ENCODE results near the gene PRSS53. TPM values are rescaled to one million over a fixed set of nuclear protein-coding genes. Genes with fewer than 3 reads are reported as not detected.

The PRSS53 gene
- total RNA-seq, 1 donor from 2014 or later: 20.4 TPM

DNA sequence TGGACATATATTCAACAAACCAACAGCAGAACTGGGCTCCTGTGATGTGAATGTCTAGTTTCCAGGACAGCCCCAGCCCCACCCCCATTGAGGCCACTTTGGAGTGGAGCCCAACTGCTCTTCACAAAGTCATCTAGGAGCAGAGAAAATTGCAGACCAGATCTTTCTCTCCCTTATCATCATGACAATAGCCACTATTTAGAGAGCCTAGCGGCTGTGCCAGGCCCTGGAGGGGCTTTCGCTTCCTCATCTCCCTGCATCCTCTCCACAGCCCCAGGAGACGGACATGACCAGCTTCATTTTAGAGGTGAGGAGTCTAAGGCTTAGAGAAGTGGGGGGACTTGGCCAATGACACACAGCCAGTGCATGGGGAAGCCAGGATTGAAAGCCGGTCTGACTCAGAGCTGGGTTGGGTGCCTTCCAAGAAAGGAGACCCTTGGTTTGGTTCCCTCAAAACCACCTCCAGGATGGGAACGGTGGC lies 45.4 kb upstream of the PRSS53 start:
- DNase-seq: no peak
- H3K36me3 Mint-ChIP-seq (ENCODE audit: unreplicated experiment): no peaks in the 10 kb centered on the region
- peaks cover 7% of the 10 kb centered on the region for H3K4me1 Mint-ChIP-seq (ENCODE audit: low read depth, unreplicated experiment)

DNA sequence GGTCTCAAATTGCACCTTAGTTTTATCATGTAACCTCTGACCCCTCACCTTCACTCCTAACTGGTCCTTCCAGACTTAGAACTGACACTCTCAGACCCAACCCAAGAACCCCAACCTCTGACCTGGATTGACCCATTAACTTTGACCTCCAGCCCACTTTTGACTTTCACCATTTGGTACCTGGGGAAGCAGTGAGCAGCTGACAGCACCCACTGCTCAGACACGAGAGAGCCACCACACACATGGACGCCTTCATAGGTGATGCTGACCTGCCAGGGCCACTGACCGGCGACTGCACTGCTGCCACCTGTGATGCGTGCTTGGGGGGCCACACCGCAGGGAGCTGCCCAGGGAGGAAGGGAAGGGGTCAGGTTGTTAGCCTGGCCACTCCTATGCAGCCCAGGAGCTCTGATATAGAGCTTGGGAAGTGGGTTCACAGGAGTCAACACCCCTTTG lies 44.3 kb upstream of the PRSS53 start:
- Mint-ChIP-seq H3K9me3 (ENCODE audit: unreplicated experiment) (peaks cover 2% of the 10 kb centered on the region), H3K27ac (ENCODE audit: unreplicated experiment) (no peak overlapping the region), H3K36me3 (ENCODE audit: unreplicated experiment) (no peaks in the 10 kb centered on the region), H3K27me3 (ENCODE audit: unreplicated experiment) (peaks cover 6% of the 10 kb centered on the region), H3K4me3 (ENCODE audit: unreplicated experiment) (no peak overlapping the region), H3K4me1 (ENCODE audit: low read depth, unreplicated experiment) (peaks cover 7% of the 10 kb centered on the region)
- DNase-seq: no peak
- TF ChIP-seq, protein P1, sequence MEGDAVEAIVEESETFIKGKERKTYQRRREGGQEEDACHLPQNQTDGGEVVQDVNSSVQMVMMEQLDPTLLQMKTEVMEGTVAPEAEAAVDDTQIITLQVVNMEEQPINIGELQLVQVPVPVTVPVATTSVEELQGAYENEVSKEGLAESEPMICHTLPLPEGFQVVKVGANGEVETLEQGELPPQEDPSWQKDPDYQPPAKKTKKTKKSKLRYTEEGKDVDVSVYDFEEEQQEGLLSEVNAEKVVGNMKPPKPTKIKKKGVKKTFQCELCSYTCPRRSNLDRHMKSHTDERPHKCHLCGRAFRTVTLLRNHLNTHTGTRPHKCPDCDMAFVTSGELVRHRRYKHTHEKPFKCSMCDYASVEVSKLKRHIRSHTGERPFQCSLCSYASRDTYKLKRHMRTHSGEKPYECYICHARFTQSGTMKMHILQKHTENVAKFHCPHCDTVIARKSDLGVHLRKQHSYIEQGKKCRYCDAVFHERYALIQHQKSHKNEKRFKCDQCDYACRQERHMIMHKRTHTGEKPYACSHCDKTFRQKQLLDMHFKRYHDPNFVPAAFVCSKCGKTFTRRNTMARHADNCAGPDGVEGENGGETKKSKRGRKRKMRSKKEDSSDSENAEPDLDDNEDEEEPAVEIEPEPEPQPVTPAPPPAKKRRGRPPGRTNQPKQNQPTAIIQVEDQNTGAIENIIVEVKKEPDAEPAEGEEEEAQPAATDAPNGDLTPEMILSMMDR (IDR thresholded peaks at IDR 0.05; ENCODE audit: partially characterized antibody, unreplicated experiment): no peak

More for the DNA sequence above, 45.4 kb upstream of the PRSS53 start:
- H3K9me3 Mint-ChIP-seq (ENCODE audit: unreplicated experiment): peaks cover 2% of the 10 kb centered on the region
- H3K4me3 Mint-ChIP-seq (ENCODE audit: unreplicated experiment): peak overlapping the region; percentile 25
- TF ChIP-seq, protein P1 (IDR thresholded peaks at IDR 0.05; ENCODE audit: partially characterized antibody, unreplicated experiment): no peak
- peaks cover 6% of the 10 kb centered on the region for H3K27me3 Mint-ChIP-seq (ENCODE audit: unreplicated experiment)
- H3K27ac Mint-ChIP-seq (ENCODE audit: unreplicated experiment): peak overlapping the region; percentile 33

DNA sequence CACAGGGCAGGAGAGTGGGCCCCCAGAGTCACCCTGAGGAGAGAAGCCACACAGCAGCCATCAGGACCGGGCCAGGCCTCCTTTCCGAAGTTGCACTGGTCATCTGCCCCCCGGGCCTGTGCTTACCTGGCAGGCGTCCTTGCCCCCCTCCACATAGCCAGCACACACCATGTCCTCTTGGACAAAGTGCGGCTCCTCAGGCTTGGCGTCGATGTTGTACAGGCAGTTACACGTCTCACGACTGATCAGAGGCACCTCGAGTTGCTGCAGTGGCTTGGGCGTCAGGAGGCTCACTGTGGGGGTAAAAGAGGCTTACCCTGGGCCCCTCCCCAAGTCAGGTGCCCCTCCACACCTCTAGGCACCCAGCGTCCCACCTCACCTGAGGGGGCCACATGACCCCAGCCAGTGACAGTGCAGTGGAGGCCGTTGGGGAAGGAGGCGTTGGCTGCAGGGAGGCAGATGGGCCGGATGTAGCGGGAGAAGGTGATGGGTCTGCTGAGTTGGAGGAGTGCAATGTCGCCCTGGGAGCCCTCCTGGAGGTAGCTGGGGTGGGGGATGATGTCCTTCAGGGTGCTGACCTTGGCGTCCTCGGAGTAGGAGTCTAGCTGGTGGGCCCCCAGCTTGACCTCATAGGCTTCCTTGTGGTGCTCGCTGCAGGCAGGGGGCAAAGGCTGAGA lies 43.7 kb upstream of the PRSS53 start:
- H3K4me3 Mint-ChIP-seq (ENCODE audit: unreplicated experiment): no peak overlapping the region
- peaks cover 7% of the 10 kb centered on the region for H3K4me1 Mint-ChIP-seq (ENCODE audit: low read depth, unreplicated experiment)
- TF ChIP-seq, protein P1 (IDR thresholded peaks at IDR 0.05; ENCODE audit: partially characterized antibody, unreplicated experiment): no peak
- peaks cover 4% of the 10 kb centered on the region for H3K9me3 Mint-ChIP-seq (ENCODE audit: unreplicated experiment)
- no peak for DNase-seq
- peaks cover 6% of the 10 kb centered on the region for H3K27me3 Mint-ChIP-seq (ENCODE audit: unreplicated experiment)
- no peaks in the 10 kb centered on the region for H3K36me3 Mint-ChIP-seq (ENCODE audit: unreplicated experiment)
- no peak overlapping the region for H3K27ac Mint-ChIP-seq (ENCODE audit: unreplicated experiment)

DNA sequence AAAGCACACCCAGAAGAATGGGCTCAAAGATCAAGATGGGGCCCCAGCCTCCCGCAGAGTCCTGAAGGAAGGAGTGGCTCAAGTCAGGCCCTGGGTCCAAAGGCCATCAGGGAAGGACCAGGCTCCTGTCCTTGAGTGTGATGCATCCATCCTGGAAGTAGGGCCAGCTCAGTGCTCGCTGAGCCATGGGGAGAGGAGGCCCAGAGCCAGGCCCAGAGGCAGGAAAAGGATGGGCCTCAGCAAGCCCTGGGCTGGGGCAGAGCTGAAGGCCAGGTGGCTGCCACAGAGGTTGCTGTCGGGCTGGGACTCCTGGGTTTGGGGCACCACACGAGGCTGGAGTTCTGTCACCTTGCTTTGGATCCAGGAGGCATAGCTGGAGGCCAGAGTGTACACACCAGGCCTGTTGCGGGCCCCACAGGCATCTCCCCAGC lies 43.1 kb upstream of the PRSS53 start:
- peaks cover 6% of the 10 kb centered on the region for H3K27me3 Mint-ChIP-seq (ENCODE audit: unreplicated experiment)
- H3K4me1 Mint-ChIP-seq (ENCODE audit: low read depth, unreplicated experiment): peaks cover 7% of the 10 kb centered on the region
- no peak overlapping the region for H3K4me3 Mint-ChIP-seq (ENCODE audit: unreplicated experiment)
- H3K9me3 Mint-ChIP-seq (ENCODE audit: unreplicated experiment): peaks cover 4% of the 10 kb centered on the region
- H3K27ac Mint-ChIP-seq (ENCODE audit: unreplicated experiment): no peak overlapping the region
- no peaks in the 10 kb centered on the region for H3K36me3 Mint-ChIP-seq (ENCODE audit: unreplicated experiment)
- no peak for DNase-seq
- TF ChIP-seq, protein P1 (IDR thresholded peaks at IDR 0.05; ENCODE audit: partially characterized antibody, unreplicated experiment): no peak

DNA sequence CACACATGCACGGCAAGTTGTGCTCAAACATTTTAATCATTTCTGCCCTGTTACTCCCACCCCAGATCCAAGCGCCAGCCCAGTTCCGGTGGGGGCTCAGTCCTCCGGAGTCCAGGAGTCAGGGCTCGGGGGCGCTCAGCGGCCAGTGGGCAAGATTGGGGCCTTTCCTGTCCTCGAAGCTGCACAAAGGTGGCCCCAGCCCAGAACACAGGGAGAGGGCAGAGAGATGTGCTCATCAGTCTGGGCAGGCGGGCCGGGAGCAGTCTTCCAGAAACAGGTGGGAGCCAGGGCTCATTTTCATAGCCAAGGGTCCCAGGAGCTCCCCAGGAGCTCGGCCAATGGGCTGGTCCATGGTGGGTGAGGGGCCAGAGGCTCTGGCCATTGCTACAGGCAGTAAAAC lies 42.7 kb upstream of the PRSS53 start:
- Mint-ChIP-seq H3K36me3 (ENCODE audit: unreplicated experiment) (no peaks in the 10 kb centered on the region), H3K9me3 (ENCODE audit: unreplicated experiment) (peaks cover 4% of the 10 kb centered on the region), H3K4me3 (ENCODE audit: unreplicated experiment) (no peak overlapping the region), H3K4me1 (ENCODE audit: low read depth, unreplicated experiment) (peaks cover 7% of the 10 kb centered on the region), H3K27me3 (ENCODE audit: unreplicated experiment) (peaks cover 6% of the 10 kb centered on the region), H3K27ac (ENCODE audit: unreplicated experiment) (no peak overlapping the region)
- TF ChIP-seq, protein P1 (IDR thresholded peaks at IDR 0.05; ENCODE audit: partially characterized antibody, unreplicated experiment): no peak
- no peak for DNase-seq

All from glutamatergic neuron (in vitro differentiated cells).